CD4-positive, alpha-beta T cell treated with Interferon alpha-2 for 1 hour (primary cell): ENCODE results near the gene SPOCK1.
"Not testable (repeated sequence)": the region's sequence is repeated elsewhere in the genome, so short reads cannot be mapped to it uniquely, and the experiment has no call there.

Source experiments
- DNase-seq, 2 donors: peaks; one replicate each; pipeline ENCODE4 v3.0.0-alpha.2; 2020 to 2022

The SPOCK1 gene

GRCh38 chr5:137498736-137499505 is at the start of gene SPOCK1:
Gene SPOCK1 (minus strand): TSS chr5:137499326.
- DNase-seq: peak; percentile 30 to 50

- DNase-seq: no peak
Measured at GRCh38 chr5:137545956-137546355, 46.8 kb upstream of the SPOCK1 start.

DNA sequence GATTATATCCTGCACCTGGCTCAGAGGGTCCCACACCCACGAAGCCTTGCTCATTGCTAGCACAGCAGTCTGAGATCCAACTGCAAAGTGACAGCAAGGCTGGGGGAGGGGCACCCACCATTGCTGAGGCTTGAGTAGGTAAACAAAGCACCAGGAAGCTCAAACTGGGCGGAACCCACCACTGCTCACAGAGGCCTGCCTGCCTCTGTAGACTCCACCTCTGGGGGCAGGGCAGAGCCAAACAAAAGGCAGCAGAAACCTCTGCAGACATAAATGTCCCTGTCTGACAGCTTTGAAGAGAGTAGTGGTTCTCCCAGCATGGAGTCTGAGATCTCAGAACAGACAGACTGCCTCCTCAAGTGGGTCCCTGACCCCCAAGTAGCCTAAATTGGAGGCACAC is 36.3 kb upstream of the SPOCK1 start:
- not testable (repeated sequence) for DNase-seq

DNA sequence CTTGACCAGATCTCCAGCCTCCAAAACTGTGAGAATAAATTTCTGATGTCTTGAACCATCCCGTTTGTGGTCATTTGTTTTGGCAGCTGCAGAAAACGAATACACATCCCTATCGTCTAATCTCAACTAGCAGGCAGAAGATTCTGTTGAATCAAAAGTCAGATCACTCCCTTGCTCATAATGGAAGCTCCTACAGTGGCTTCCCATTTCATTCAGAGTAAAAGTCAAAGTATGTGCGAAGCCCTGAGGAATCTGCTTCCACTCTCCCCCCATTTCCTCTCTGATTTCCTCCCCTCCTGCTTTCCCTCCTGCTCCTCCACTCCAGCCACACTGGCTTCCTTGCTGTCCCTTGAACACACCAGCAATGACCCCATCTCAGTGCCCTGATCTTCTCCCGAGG is 34.8 kb upstream of the SPOCK1 start:
- no peak for DNase-seq

- no peak for DNase-seq
Measured at GRCh38 chr5:137531266-137531665, 32.1 kb upstream of the SPOCK1 start.

DNA sequence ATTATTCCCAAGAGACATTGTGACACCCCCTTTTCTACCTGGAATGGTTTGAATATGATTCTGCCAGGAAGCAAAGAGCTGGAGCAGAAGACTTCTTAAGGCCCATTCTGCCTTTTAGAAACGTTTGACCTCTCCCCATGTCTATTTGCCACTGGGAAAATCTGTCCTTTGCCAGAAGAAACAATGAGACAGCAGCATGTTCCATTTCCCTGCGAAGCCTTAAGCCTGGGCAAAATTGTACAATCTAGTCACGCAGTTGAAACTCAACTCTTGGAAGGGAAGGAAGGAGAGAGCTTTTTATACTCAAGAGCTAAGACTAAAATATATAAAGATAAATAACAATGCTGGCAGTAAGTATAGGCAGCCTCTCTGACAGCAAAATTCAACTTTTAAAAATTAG is 22.1 kb upstream of the SPOCK1 start:
- no peak for DNase-seq

GRCh38 chr5:137516961-137517360 is 17.8 kb upstream of the SPOCK1 start:
- DNase-seq: no peak

- DNase-seq: no peak
Measured at GRCh38 chr5:137516251-137516797, 17.2 kb upstream of the SPOCK1 start.

DNA sequence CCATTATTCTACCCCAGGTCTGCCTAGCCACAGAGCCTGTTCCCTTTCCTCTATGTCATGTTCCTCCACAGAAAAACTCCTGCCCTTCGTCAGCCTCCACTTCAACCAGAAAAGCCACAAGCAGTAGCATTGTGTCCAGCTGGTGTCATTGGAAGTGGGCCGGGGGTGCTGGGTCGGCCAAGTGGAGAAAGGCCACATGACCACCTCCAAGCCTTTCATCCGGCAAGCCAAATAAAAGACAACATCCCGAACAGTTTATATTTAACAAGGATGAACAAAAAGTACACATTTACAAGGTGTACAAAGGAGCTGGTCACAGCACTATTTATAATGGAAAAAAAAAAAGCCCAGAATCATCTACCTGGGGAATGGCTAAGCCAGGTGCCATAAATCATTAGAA is 16.1 kb upstream of the SPOCK1 start:
- DNase-seq: no peak

GRCh38 chr5:137510671-137511070 is 11.5 kb upstream of the SPOCK1 start:
- no peak for DNase-seq

GRCh38 chr5:137507150-137507549 is 8.0 kb upstream of the SPOCK1 start:
- no peak for DNase-seq

GRCh38 chr5:137506296-137506695 is 7.2 kb upstream of the SPOCK1 start:
- DNase-seq: no peak

GRCh38 chr5:137504916-137505315 is 5.8 kb upstream of the SPOCK1 start:
- no peak for DNase-seq

DNA sequence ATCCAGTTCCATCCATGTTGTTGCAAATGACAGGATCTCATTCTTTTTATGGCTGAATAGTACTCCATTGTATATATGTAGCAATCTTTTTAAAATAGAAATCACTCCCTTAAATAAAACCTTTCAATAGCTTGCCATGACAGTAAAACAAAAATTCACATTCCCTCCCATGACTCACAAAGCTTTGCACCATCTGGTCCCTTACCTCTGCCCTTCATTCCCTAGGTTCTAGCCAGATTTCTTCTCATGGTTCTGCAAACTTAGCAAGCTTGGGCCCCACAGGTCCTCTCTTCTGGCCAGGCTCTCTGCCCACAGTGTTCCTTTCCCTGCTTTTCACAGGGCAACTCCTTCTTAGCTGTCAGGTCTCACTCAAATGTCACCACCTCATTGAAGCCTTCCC is 4.3 kb upstream of the SPOCK1 start:
- DNase-seq: no peak

DNA sequence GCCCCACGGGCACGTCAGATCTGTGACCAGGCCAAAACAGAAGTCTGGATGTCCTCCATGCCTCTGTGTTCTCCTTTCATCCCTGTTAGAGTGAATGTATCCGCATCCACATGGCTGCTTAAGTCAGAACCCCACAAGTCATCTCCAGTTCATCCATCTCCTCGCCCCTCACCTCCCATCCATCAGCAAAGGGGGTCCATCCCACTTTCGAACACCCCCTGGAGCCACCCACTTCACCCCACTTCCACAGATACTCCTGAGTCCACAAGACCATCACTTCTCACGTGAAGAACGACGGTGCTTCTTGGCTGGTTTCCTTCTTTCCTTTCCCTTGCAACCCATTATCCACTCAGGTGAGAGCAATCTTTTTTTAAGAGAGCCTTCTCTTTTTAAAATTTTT is 3.5 kb upstream of the SPOCK1 start:
- no peak for DNase-seq

- no peak for DNase-seq
Measured at GRCh38 chr5:137501846-137502406, 2.8 kb upstream of the SPOCK1 start.

GRCh38 chr5:137501226-137501625 is 2.1 kb upstream of the SPOCK1 start:
- DNase-seq: no peak

DNA sequence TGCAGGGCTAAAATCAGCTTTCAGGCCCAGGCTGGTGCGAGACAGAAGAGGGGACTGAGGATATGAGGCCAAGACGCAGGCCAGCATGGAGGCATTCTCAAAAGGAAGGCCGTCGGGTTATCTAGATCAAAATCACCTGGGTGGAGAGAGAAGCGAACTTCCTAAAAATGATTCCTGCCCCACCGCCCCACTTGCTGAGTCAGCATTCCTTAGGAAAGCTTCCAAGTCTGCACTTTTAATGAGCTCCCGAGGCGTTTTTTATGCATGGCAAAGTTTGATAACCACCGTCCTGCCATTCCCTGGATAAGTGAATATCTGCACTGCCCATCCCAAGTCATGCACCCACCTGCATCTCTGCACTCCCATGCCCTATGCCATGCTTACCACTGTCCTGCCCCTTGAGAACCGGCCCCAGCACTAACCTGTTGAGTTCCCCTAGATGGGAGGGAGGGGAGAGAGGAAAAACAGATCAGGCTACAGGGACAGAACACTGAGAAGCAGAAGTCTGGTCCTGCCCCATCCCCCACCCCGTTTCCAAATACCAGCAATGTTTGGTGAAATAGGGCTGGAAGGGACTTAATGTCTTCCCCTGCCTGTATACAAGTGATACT is 1.6 kb upstream of the SPOCK1 start:
- DNase-seq: no peak

DNA sequence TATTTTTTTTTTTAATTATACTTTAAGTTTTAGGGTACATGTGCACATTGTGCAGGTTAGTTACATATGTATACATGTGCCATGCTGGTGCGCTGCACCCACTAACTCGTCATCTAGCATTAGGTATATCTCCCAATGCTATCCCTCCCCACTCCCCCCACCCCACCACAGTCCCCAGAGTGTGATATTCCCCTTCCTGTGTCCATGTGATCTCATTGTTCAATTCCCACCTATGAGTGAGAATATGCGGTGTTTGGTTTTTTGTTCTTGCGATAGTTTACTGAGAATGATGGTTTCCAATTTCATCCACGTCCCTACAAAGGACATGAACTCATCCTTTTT is 351 bp upstream of the SPOCK1 start:
- DNase-seq: not testable (repeated sequence)

DNA sequence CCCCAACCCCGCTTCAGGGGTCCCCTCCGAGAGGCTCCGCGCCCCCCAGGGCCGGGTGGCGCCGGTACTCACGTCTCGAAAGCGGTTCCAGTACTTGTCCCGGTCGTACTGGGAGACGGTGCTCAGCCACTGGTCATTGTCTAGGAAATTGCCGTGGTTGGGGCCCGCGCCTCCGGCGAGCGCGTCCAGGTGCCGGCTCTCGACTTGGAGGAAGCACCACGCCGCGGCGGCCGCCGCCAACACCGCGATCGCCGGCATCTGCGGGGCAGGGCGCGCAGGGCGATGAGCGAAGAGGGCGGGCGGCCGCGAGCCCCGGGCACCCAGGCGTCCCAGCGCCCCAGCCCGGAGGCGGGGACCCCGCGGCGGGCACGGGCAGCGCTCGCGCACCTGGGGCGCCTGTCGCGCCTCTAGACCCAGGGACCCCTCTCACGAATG is 808 bp downstream of the SPOCK1 start:
- no peak for DNase-seq

GRCh38 chr5:137497396-137498290 is 1.5 kb downstream of the SPOCK1 start:
- DNase-seq: no peak

- no peak for DNase-seq
Measured at GRCh38 chr5:137496919-137497318, 2.2 kb downstream of the SPOCK1 start.

- no peak for DNase-seq
Measured at GRCh38 chr5:137492331-137492730, 6.8 kb downstream of the SPOCK1 start.
